IPS-18c (cell line): ENCODE measurements around the gene C8B.

Experiments used
- H3K4me3 ChIP-seq: 2 replicates; pipeline ENCODE4 v1.7.0; 2013; ENCODE audit warnings: low read depth, mild to moderate bottlenecking, low read length, moderate library complexity; ENCODE audit not compliant: insufficient read depth
- H3K9me3 ChIP-seq: one replicate; pipeline ENCODE4 v1.6.1; 2013; ENCODE audit warnings: mild to moderate bottlenecking, low read length, moderate library complexity; ENCODE audit not compliant: control insufficient read depth, insufficient read depth

Gene C8B

DNA sequence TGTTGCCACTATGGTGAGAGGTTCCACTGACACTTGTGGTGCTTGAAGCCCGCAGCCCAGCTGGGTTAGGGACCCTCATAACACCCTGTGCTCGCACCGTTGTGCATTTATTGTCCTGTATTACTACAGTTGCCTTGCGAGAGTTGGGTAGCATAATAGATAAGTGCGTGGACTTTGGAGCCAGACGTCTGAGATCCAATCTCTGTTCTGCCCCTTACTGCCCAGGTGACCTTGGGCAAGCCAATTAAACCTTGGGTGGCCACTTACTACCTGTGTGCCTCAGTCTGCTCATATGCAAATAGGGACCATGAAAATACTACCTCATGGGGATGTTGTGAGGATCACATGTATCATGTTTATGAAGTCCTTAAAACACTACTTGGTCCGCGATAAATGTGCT lies 13.3 kb downstream of the C8B start:
- H3K4me3 ChIP-seq: no peak overlapping the region
- no peaks in the 10 kb centered on the region for H3K9me3 ChIP-seq

DNA sequence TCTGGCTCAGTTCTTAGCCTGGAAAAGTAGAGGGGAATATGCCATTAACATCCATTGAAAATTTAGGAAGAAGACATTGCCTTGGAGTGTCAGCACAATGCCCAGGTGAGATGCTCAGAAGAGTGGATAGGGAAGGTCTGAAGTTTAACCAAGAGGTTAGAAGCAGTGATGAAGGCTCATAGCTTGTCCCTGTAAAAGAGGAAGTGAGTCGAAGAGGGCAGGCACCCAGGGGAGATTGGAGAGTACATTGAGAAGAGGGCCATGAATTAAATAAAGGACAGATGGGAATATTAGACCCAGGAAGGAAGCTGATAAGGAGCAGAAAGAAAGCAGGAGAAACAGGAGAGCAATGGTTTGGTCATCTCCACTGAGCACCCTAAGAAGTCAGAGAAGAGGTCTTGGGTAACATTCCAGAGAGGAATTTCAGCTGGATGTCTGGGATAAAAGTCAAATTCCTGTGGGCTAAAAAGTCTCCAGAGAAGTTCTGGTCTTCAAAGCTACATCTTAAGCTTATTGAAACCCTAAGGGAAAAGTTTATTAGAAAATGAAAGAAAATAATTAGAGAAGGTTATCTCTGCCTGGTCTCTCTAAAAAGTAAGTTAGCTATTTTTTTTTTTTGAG lies 17.3 kb downstream of the C8B start:
- H3K4me3 ChIP-seq: no peak overlapping the region

GRCh38 chr1:56940039-56940438 lies 25.8 kb downstream of the C8B start:
- H3K9me3 ChIP-seq: no peaks in the 10 kb centered on the region
- no peak overlapping the region for H3K4me3 ChIP-seq

More for the DNA sequence above, 17.3 kb downstream of the C8B start:
- no peaks in the 10 kb centered on the region for H3K9me3 ChIP-seq

DNA sequence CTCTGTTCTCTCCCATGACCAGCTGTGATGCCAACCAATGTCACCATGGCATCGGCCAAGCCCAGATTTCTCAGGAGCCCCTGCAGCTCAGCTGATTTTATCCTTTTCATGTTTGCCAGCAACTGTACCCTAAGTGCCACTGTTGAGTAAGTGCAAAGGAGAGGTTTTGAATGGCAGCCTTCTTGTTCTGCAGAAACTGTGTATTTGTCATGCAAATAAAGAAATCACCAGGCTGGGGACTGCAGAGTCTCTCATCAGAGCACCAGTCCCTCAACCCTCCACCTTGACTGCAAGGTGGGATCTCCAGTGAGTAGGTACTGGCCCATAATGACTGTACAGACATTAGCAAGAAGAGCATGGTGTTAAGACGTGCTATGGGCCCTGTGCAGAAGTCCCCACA lies 26.6 kb downstream of the C8B start:
- H3K9me3 ChIP-seq: no peaks in the 10 kb centered on the region

GRCh38 chr1:56938646-56939045 lies 27.2 kb downstream of the C8B start:
- H3K4me3 ChIP-seq: no peak overlapping the region

More for the DNA sequence above, 26.6 kb downstream of the C8B start:
- H3K4me3 ChIP-seq: no peak overlapping the region

GRCh38 chr1:56934430-56935060 lies 31.3 kb downstream of the C8B start:
- H3K9me3 ChIP-seq: no peaks in the 10 kb centered on the region
- no peak overlapping the region for H3K4me3 ChIP-seq

More at GRCh38 chr1:56938646-56939045, 27.2 kb downstream of the C8B start:
- no peaks in the 10 kb centered on the region for H3K9me3 ChIP-seq

- no peaks in the 10 kb centered on the region for H3K9me3 ChIP-seq
- H3K4me3 ChIP-seq: no peak overlapping the region
Observed at GRCh38 chr1:56933606-56934005, 32.2 kb downstream of the C8B start.

DNA sequence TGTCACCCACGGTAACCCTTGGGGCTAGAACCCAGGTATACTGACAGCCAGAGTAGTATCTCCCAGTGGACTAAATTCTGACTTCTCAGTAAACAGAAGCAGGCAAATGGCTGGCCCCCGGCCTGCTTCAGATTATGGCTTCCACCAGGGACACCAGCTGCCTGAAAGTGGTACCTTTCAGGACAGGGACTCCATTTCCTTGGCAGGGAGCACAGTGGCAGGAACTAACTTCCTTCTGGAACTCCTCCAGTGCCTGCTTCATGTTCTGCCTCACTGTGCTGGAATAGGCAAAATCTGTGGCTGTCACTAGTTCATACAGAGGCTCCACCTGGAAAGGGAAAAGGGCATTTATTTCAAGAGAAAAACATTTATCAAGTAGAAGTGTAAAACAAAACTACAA lies 32.7 kb downstream of the C8B start:
- no peaks in the 10 kb centered on the region for H3K9me3 ChIP-seq
- H3K4me3 ChIP-seq: no peak overlapping the region

- H3K9me3 ChIP-seq: no peaks in the 10 kb centered on the region
- H3K4me3 ChIP-seq: no peak overlapping the region
Observed at GRCh38 chr1:56931686-56932085, 34.1 kb downstream of the C8B start.

GRCh38 chr1:56931211-56931610 lies 34.6 kb downstream of the C8B start:
- H3K4me3 ChIP-seq: no peak overlapping the region
- H3K9me3 ChIP-seq: no peaks in the 10 kb centered on the region

GRCh38 chr1:56929492-56929891 lies 36.3 kb downstream of the C8B start:
- H3K4me3 ChIP-seq: no peak overlapping the region
- no peaks in the 10 kb centered on the region for H3K9me3 ChIP-seq

DNA sequence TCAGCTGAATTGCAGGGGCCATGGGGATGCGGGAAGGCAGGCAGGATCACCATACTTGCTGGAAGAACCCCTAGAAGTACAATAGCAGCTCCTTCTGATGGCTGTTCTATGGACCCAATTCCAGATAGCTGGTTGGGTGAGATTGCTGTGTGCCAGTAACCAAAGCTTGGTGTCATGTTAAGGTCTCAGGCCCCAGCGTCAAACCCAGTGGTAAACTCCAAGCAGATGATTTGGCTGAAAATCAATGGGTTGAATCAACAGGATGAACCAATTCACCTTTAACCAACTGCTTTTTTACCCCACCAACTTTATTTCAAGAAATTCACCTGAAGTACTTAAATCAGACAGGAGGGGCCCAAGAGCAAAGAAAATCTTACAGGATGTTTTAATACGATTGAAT lies 37.8 kb downstream of the C8B start:
- no peak overlapping the region for H3K4me3 ChIP-seq
- no peaks in the 10 kb centered on the region for H3K9me3 ChIP-seq

DNA sequence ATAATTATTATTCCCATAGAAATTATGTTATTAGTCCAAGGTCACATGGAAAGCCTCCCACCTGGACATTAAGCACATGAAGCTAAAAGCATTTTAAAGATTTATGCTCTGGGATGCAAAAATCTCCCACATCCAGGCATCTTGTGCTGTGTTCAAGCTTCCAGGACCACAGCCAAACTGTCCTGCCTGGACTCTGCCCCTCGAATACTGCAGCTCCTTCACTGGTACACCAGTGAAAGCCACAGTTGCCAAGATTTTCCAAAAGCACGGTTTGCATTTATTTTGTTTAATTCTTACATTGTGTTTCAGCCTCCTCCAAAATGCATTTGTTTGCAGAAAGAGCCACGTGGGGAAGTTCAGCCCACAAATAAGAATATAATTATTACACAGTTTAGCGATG lies 38.6 kb downstream of the C8B start:
- Histone ChIP-seq H3K4me3 (no peak overlapping the region), H3K9me3 (no peaks in the 10 kb centered on the region)

- no peaks in the 10 kb centered on the region for H3K9me3 ChIP-seq
- H3K4me3 ChIP-seq: no peak overlapping the region
Observed at GRCh38 chr1:56925193-56925592, 40.6 kb downstream of the C8B start.

GRCh38 chr1:56924116-56924515 lies 41.7 kb downstream of the C8B start:
- Histone ChIP-seq H3K4me3 (no peak overlapping the region), H3K9me3 (no peaks in the 10 kb centered on the region)

GRCh38 chr1:56923201-56923600 lies 42.6 kb downstream of the C8B start:
- Histone ChIP-seq H3K9me3 (no peaks in the 10 kb centered on the region), H3K4me3 (no peak overlapping the region)

DNA sequence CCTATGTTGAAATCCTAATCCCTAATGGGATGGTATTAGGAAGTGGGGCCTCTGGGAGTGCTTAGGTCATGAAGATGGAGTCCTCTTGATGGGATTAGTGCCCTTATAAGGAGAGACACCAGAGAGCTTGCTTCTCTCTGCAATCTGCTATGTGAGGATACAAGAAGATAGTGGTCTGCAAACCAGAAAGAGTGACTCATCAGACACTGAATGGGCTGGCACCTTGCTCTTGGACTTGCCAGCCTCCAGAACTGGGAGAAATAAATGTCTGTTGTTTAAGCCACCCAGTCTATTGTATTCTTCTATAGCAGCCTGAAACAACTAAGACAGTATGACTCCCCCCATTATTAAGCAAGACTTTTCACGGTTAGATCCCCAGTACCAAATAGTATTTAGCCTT lies 43.3 kb downstream of the C8B start:
- no peak overlapping the region for H3K4me3 ChIP-seq
- no peaks in the 10 kb centered on the region for H3K9me3 ChIP-seq

DNA sequence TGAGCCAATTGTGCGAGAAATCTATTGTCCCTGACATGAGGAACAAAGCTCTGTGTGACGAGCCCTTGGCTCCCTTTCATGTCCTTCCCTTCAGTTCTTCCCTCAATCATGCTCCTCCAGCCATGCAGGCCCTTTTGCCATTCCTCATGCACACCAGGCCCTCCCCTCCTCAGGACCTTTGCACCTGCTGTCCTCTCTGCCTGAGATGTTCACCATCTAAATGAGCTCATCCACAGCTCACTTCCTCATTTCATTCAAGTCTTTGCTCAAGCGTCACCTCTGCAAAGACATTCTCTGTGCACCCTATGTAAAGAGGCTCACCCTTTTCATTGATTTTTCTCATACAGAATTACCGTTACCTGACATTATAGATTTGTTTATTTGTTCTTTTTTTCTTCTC lies 43.7 kb downstream of the C8B start:
- H3K4me3 ChIP-seq: no peak overlapping the region
- H3K9me3 ChIP-seq: no peaks in the 10 kb centered on the region

DNA sequence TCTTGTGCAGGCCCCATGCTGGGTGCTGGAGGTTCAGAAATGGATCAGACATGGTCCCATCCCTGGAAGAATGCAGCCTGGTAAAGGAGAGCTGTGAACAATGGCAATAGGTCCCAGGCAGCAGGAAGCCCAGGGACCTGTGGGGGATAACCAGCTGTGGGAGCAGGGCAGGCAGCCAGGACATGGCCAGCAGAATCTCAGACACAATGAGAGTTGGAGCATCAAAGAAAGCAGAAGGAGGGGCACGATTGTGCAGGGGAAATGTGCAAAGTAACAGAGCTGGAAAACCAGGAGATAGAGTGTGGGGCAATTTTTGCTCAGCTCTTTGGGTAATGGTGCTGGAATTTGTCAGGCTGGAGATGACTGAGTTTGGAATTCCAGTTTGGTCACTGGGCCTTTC lies 44.3 kb downstream of the C8B start:
- no peaks in the 10 kb centered on the region for H3K9me3 ChIP-seq
- no peak overlapping the region for H3K4me3 ChIP-seq
